GM12891 (cell line): Measurements from ENCODE around the gene GLIPR1L2.

Experiments used
- DNase-seq: peaks from one replicate; pipeline ENCODE4 v3.0.0; 2011; ENCODE audit warnings: low spot score; ENCODE audit not compliant: insufficient read length
- FAIRE-seq: peaks from 2 replicates; lab custom pipeline; 2011; peaks lifted over from hg19 to GRCh38; lab: Jason Lieb, UNC
- PAX5 ChIP-seq: IDR thresholded peaks from 2 replicates; pipeline ENCODE4 v1.6.1; 2011; ENCODE audit warnings: low read length, moderate library complexity, mild to moderate bottlenecking; ENCODE audit not compliant: insufficient read depth, severe bottlenecking
- POLR2A ChIP-seq: IDR thresholded peaks from 2 replicates; pipeline ENCODE4 v1.6.1; 2011; ENCODE audit warnings: low read depth, low read length, control low read depth
- POLR2AphosphoS5 ChIP-seq: IDR thresholded peaks from 2 replicates; pipeline ENCODE4 v1.6.1; 2011; ENCODE audit warnings: low read depth, low read length, control low read depth
- POU2F2 ChIP-seq: IDR thresholded peaks from 2 replicates; pipeline ENCODE4 v1.6.1; 2011; ENCODE audit warnings: low read depth, mild to moderate bottlenecking, control low read depth, low read length, moderate library complexity
- SPI1 ChIP-seq: IDR thresholded peaks from 2 replicates; pipeline ENCODE4 v1.6.1; 2011; ENCODE audit warnings: low read depth, low read length, control low read depth
- TAF1 ChIP-seq: IDR thresholded peaks from 2 replicates; pipeline ENCODE4 v1.6.1; 2011; ENCODE audit warnings: low read depth, low read length, control low read depth

The GLIPR1L2 gene

DNA sequence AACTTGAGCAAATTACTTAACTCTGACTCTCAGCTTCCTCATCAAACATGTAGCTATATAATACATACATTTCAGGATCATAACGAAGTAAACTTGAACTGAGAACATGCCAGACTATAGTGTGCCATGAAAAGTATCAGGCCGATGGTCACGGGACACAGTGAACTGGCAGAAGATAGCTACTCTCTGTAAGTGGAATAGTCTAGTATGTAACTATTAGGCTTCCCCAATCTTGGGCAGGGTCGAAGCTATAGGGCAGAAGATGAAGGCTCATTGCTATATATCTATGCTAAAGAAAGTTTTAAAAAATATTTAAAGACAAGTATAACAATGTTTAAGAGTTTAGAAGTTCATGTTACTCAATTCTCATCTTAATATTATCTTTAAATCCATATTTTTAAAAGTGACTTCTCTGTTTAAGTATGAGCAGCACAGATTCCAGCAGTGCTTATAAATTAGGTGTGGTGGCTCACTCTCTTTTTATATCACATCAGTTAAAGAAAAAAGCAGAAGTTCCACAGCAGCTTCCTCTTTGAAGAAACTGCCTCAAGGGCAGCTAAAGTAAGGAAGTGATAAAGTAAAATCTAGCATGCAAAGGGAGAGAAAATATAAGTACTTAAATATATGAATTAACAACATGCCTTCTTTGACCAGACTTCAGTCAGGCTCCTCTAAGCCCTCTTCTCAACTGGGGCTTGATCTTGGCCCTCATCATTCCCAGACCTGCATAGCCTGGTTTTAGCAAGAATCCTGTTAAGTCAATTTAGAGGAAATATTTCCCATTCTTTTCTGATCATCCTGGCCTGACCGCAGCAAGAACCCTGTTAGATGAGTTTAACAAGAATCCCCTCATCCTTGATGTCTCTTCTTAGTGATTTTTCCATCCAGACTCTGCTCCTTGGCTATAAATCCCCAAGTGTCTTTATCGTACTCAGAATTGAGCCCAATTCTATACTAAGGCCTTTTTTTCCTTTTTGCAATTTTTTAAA is 81.3 kb downstream of the GLIPR1L2 start:
- TF ChIP-seq POLR2A = no peak
- TF ChIP-seq SPI1 = peak; percentile 61
- FAIRE-seq (no peak), DNase-seq (no peak)

DNA sequence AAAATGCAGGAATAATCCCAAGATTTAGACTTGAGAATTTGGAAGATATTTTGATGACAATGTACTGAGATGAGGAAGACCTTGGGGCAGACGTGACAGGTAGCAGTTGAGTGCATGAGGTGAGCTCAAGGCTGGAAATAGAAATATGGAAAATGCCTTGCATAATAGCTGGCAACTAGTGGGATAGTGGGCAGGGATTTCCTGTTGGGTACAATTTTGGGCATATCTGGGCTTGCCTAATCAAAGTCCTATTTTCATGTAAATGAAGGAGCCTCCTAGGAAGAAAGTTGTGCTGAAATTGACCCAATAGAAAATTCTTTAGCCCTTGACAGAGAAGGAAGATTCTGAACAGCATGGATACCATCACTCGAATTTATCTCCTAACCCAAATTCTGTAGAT is 83.2 kb downstream of the GLIPR1L2 start:
- FAIRE-seq = no peak
- TF ChIP-seq TAF1 = no peak

DNA sequence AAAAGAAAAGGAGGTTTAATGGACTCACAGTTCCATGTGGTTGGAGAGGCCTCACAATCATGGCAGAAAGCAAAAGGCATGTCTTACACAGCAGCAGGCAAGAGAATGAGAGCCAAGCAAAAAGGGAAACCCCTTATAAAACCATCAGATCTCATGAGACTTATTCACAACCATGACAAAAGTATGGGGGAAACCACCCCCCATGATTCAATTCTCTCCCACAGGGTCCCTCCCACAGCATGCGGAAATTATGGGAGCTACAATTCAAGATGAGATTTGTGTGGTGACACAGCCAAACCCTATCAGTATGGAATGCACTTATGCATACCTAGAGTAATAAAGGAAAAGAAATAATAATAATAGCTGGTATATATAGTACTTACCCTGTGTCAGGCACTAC is 85.2 kb downstream of the GLIPR1L2 start:
- no peak for FAIRE-seq
- no peak for TF ChIP-seq POLR2AphosphoS5
- DNase-seq = no peak

More for the DNA sequence above, 83.2 kb downstream of the GLIPR1L2 start:
- DNase-seq = no peak

DNA sequence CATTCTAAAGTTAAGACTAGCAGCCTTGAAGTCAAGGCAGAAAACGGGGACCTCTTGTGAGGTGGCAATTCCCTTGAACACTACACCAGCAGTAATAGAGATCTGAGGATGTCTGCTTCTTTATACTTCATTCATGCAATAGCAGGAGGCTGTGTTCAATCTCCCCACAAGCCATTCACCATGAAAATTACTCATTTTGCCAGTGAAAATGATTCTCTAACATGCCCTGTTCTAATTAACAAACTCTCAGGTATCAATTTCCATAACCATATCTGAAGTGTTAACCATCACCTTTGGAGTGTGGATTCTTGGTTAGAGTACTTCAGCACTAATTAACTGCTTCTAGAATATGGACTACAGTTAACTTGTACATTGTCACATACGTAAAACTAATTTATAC is 86.2 kb downstream of the GLIPR1L2 start:
- TF ChIP-seq TAF1 = no peak
- no peak for TF ChIP-seq POU2F2
- no peak for TF ChIP-seq PAX5
- no peak for TF ChIP-seq SPI1
- no peak for TF ChIP-seq POLR2A
- no peak for TF ChIP-seq POLR2AphosphoS5
- FAIRE-seq = no peak
- DNase-seq = no peak

DNA sequence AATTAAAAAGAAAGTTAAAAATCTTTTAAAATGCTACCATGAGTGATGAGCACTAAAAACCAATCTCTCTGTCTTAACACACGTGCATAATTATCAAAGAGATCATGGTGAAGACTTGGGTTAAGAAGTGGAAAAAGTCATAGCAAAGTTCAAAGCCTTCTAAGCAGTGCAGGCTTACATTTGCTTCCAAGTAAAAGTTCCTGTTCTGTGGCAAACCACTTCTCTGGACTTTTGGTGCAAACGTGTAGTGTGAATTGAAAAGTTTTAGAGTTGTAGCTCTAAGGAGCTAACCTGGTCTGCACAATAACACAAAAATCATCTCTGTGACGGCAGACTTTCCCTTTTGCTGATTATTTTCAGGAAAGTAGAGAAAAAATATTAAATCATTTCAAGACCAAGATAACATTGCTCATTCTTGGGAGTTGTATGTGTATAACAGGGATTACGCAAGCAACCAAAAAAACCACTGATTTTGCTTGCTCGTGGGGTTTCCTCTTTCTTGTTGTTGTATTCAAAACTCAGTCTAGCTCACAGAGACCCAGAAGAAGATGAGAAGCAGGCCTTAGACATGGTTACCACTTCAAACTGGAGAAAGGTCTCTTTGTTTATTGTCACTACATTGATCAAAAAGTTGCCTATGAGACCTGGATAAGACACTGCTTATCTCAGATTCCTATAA is 87.4 kb downstream of the GLIPR1L2 start:
- TF ChIP-seq SPI1 (peak; percentile 75), POLR2A (no peak)
- FAIRE-seq (peak; percentile 69), DNase-seq (no peak)

DNA sequence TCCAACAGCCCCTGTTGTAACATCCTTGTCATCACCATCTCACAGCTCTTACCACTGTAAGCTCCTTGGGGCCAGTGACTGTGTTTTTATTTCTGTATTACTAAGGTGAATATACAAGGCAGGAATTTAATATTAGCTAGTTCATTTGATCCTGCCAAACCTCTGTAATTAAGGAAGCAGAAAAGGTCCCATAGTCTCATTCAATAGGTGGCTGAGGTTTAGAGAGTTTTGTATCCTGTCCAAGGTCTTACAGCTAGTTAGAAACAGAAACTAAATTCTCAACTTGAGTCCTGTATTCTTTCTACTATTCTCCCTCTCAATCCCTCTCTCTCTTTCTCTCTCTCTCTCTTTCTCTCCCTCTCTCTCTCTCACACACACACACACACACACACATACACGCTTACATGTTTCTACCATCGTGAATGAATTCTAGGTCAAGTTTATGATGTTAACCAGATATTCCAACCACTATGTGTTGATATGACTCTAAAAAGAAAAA is 89.1 kb downstream of the GLIPR1L2 start:
- TF ChIP-seq TAF1 (no peak), SPI1 (no peak), POLR2AphosphoS5 (no peak), POLR2A (no peak), POU2F2 (no peak), PAX5 (no peak)
- peak; percentile 20 for FAIRE-seq
- no peak for DNase-seq

DNA sequence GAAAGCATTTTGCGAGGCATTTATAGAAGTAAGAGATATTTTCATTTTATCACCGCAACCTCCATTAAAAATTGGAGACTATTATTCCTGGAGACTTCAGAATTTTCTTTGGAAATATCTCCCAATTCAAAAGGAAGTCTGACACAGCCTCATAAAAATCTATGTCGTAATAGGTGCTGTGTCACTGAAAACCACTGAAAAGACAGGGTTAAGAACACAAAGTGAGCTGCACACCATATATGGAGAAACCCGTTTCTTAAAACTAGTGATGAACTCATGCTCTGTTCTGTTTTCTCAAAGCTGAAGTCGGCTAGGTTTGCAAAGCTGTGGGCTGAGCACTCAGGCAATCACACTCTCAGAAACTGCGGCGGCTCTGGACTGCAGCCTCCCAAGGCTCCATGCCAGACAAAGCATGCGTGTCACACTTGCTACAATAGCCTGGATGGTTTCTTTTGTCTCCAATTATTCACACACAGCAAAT is 89.6 kb downstream of the GLIPR1L2 start, which contains the start of gene GLIPR1:
Gene GLIPR1, plus strand, starts transcription at position 287 of the 481 bp plus-strand sequence. Its CDS starts 126 bp downstream, at position 413.
- FAIRE-seq = peak; percentile 81
- DNase-seq = peak; percentile 20
- no peak for TF ChIP-seq PAX5
- peak; percentile 97 for TF ChIP-seq POLR2AphosphoS5
- TF ChIP-seq SPI1 = no peak
- peak; percentile 98 for TF ChIP-seq POLR2A
- TF ChIP-seq POU2F2 = peak; percentile 72; the same call in 1 of the 2 replicates
- TF ChIP-seq TAF1 = peak; percentile 96

DNA sequence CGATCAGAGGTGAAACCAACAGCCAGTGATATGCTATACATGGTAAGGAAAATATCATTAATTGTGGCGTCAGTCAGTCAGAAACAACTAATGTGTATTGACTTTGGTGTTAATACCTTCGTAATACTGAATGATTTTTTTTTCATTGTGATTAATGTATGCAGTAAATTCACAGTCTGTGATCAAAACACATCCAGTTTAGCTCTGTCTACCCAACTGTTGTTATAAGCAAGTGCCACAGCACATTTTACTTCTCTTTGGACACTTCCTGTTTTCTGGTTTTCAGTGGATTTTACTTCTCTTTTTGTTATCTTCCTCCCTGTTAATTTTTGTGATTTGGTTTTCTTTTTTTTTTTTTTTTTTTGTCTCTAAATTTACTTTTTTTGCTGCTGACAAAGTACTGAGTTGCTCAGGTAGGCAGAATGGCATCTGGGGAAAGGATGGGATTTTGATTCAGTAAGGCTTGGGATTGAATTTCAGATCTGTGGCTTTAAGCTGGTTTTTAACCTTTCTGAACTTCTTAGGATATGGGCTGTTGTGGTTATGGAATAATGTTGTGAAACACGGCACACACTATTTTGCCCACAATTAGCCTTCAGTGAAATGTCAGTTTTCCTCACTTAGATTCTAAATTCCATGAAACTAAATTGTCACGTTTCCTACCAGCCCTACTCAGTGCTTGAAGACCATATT is 90.3 kb downstream of the GLIPR1L2 start:
- FAIRE-seq = no peak
- DNase-seq = no peak
- no peak for TF ChIP-seq POLR2A
- no peak for TF ChIP-seq POLR2AphosphoS5
- TF ChIP-seq SPI1 = peak; percentile 91
- TF ChIP-seq TAF1 = no peak
- no peak for TF ChIP-seq POU2F2

DNA sequence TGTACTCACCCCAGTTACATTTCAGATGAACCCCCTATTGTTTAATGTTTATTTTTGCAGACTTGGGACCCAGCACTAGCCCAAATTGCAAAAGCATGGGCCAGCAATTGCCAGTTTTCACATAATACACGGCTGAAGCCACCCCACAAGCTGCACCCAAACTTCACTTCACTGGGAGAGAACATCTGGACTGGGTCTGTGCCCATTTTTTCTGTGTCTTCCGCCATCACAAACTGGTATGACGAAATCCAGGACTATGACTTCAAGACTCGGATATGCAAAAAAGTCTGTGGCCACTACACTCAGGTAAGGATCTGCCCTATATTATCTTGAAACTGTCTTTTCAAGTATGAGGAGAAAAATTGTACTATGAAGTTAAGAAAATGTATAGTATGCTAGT is 90.9 kb downstream of the GLIPR1L2 start:
- FAIRE-seq = peak; percentile 31
- no peak for DNase-seq
- TF ChIP-seq POLR2A (no peak), PAX5 (no peak), SPI1 (no peak), POU2F2 (no peak), POLR2AphosphoS5 (no peak), TAF1 (no peak)
